ENCODE data around the gene DEXI. TPM values are rescaled to one million over a fixed set of nuclear protein-coding genes. Genes with fewer than 3 reads are reported as not detected.
A peak's percentile ranks its signal among the peaks of the same experiment; 100 is the strongest.

DEXI gene
- total RNA-seq, 4 donors from 2014 or later: 74.4 to 96.3 (median 85.5) TPM

GRCh38 chr16:10987361-10988163, 45.3 kb upstream of the DEXI start:
- peaks cover 0 to 42% (median 10%) of the 10 kb centered on the region in 3 donors for H3K36me3 ChIP-seq
- 73 to 76% methylated on average over 11 of the region's 11 CpGs for WGBS, 2 donors

DNA sequence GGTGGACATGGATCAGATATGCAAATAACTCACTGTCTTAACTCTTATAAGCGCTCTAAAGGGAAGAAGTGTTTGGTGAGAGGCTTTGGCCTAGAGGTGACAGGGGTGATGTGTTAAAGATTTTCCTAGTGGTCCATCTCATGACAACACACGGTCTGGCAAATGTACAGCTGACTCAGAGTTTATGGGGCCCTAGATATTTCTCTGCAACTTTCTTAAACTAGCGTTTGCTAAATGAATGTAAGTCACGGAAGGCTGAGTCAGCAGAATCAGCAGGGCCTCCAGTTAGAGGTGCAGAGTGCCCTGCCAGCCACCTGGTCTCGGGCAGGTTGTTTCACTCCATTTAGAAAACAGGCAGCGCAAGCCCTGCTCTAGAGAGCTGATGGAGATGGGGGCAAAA, 42.2 kb upstream of the DEXI start:
- Histone ChIP-seq H3K9me3 (no peaks in the 10 kb centered on the region), H3K4me1 (peaks cover 0 to 22% (median 0%) of the 10 kb centered on the region in 4 donors), H3K27me3 (no peaks in the 10 kb centered on the region), H3K27ac (no peak overlapping the region), H3K4me3 (no peak overlapping the region), H3K36me3 (peaks cover 0 to 53% (median 10%) of the 10 kb centered on the region in 3 donors)
- TF ChIP-seq POLR2A (IDR thresholded peaks at IDR 0.05) (no peak), EP300 (IDR thresholded peaks at IDR 0.05) (no peak), CTCF (IDR thresholded peaks at IDR 0.05) (no peak)
- WGBS, 2 donors: 81 to 88% methylated on average over 6 of the region's 6 CpGs
- no peak for DNase-seq (ENCODE audit: low spot score in 2 of 2)

More at GRCh38 chr16:10987361-10988163, 45.3 kb upstream of the DEXI start:
- Histone ChIP-seq H3K9me3 (no peaks in the 10 kb centered on the region), H3K4me1 (peaks cover 0 to 17% (median 0%) of the 10 kb centered on the region in 4 donors), H3K4me3 (no peak overlapping the region), H3K27ac (no peak overlapping the region), H3K27me3 (no peaks in the 10 kb centered on the region)
- no peak for DNase-seq (ENCODE audit: low spot score in 2 of 2)
- TF ChIP-seq CTCF (IDR thresholded peaks at IDR 0.05): no peak
- TF ChIP-seq EP300 (IDR thresholded peaks at IDR 0.05): no peak
- no peak for TF ChIP-seq POLR2A (IDR thresholded peaks at IDR 0.05)

GRCh38 chr16:10983159-10983558, 40.9 kb upstream of the DEXI start:
- H3K36me3 ChIP-seq: peaks cover 0 to 47% (median 10%) of the 10 kb centered on the region in 3 donors
- H3K27ac ChIP-seq: no peak overlapping the region
- H3K27me3 ChIP-seq: no peaks in the 10 kb centered on the region
- H3K4me1 ChIP-seq: peaks cover 0 to 32% (median 0%) of the 10 kb centered on the region in 4 donors
- no peak for TF ChIP-seq POLR2A (IDR thresholded peaks at IDR 0.05)
- TF ChIP-seq CTCF (IDR thresholded peaks at IDR 0.05): no peak
- no peak for TF ChIP-seq EP300 (IDR thresholded peaks at IDR 0.05)
- DNase-seq (ENCODE audit: low spot score in 2 of 2): no peak
- H3K9me3 ChIP-seq: no peaks in the 10 kb centered on the region
- H3K4me3 ChIP-seq: no peak overlapping the region
- 93 to 95% methylated on average over 8 of the region's 8 CpGs for WGBS, 2 donors

DNA sequence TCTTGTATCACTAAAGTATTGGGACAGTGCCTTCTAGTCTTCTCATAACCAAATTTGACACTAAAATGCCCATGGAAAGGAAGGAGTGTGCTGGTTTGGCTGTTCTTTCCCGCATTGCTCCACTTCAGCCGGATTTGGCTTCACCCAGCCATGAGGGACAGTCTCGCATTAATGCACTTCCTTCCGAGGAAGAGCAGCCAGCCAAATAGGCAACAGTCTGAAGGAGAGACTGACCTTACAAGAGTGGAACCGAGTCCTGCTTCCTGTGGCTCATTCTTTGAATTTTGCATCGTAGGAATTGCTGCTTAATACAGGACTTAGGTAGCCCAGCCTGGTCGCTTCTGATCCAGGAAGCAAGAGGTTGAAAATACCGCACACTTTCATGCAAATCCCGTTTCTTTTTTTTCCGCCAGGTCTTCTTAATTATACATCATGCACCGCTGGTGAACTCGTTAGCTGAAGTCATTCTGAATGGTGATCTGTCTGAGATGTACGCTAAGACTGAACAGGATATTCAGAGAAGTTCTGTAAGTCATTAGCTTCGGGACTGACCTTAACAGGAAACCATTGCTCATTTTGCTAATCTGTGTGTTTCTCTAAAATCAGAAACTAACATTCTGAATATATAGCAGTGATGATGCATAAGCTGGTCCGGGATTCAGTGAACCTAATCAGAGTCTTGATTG, 40.3 kb upstream of the DEXI start:
- Histone ChIP-seq H3K4me1 (peaks cover 0 to 32% (median 0%) of the 10 kb centered on the region in 4 donors), H3K36me3 (peaks cover 0 to 52% (median 10%) of the 10 kb centered on the region in 3 donors), H3K4me3 (no peak overlapping the region), H3K27me3 (no peaks in the 10 kb centered on the region), H3K9me3 (no peaks in the 10 kb centered on the region), H3K27ac (peak overlapping the region in 1 of 4 donors; percentile 45)
- 64 to 78% methylated on average over 15 of the region's 15 CpGs for WGBS, 2 donors
- TF ChIP-seq CTCF (IDR thresholded peaks at IDR 0.05) (no peak), EP300 (IDR thresholded peaks at IDR 0.05) (peak in 1 of 2 donors; percentile 24), POLR2A (IDR thresholded peaks at IDR 0.05) (no peak)
- DNase-seq (ENCODE audit: low spot score in 2 of 2): peak in 1 of 2 donors; percentile 45
